NCI-H1694 (cell line): Measurements from ENCODE around the gene LAMC1.

ENCODE experiments used
- DNase-seq: peaks from one replicate; lab custom pipeline; 2025; lab: John Stamatoyannopoulos, UW

The LAMC1 gene

GRCh38 chr1:183080406-183080805 lies 57.2 kb downstream of the LAMC1 start:
- DNase-seq: no peak

GRCh38 chr1:183081402-183082120 lies 58.3 kb downstream of the LAMC1 start:
- no peak for DNase-seq

- no peak for DNase-seq
Measured at GRCh38 chr1:183082650-183083049, 59.4 kb downstream of the LAMC1 start.

GRCh38 chr1:183087001-183087400 lies 63.8 kb downstream of the LAMC1 start:
- no peak for DNase-seq

- no peak for DNase-seq
Measured at GRCh38 chr1:183089025-183089639, 65.9 kb downstream of the LAMC1 start.

GRCh38 chr1:183090391-183091006 lies 67.3 kb downstream of the LAMC1 start:
- DNase-seq: peak; percentile 59

- no peak for DNase-seq
Measured at GRCh38 chr1:183091181-183091580, 68.0 kb downstream of the LAMC1 start.

GRCh38 chr1:183092350-183092749 lies 69.1 kb downstream of the LAMC1 start:
- no peak for DNase-seq

GRCh38 chr1:183093066-183093668 lies 69.9 kb downstream of the LAMC1 start:
- no peak for DNase-seq

GRCh38 chr1:183093786-183094298 lies 70.6 kb downstream of the LAMC1 start:
- DNase-seq: no peak

- no peak for DNase-seq
Measured at GRCh38 chr1:183094351-183094750, 71.1 kb downstream of the LAMC1 start.

- no peak for DNase-seq
Measured at GRCh38 chr1:183096351-183096750, 73.1 kb downstream of the LAMC1 start.

GRCh38 chr1:183096894-183097293 lies 73.7 kb downstream of the LAMC1 start:
- no peak for DNase-seq

GRCh38 chr1:183097438-183098051 lies 74.3 kb downstream of the LAMC1 start:
- no peak for DNase-seq

- DNase-seq: no peak
Measured at GRCh38 chr1:183098317-183098716, 75.1 kb downstream of the LAMC1 start.

- DNase-seq: no peak
Measured at GRCh38 chr1:183100361-183100974, 77.2 kb downstream of the LAMC1 start.

GRCh38 chr1:183101081-183101480 lies 77.9 kb downstream of the LAMC1 start:
- no peak for DNase-seq

- no peak for DNase-seq
Measured at GRCh38 chr1:183101841-183102276, 78.6 kb downstream of the LAMC1 start.

- DNase-seq: no peak
Measured at GRCh38 chr1:183103147-183103546, 79.9 kb downstream of the LAMC1 start.

GRCh38 chr1:183103577-183103976 lies 80.4 kb downstream of the LAMC1 start:
- DNase-seq: no peak

- no peak for DNase-seq
Measured at GRCh38 chr1:183105449-183105848, 82.2 kb downstream of the LAMC1 start.

GRCh38 chr1:183106166-183106565 lies 82.9 kb downstream of the LAMC1 start:
- DNase-seq: no peak
